H1 (cell line): Measurements from ENCODE around the gene ASIC1. TPM values are rescaled to one million over a fixed set of nuclear protein-coding genes. Genes with fewer than 3 reads are reported as not detected.

Experiments
- CTCF ChIA-PET: fragments of 300-600 bp; sonication (Branson Sonifier 250); formaldehyde crosslinking; loops from one replicate; lab custom pipeline; 2021; ENCODE audit not compliant: partially characterized antibody; lab: Charles Lee
- POLR2A ChIA-PET: fragments of 300-600 bp; sonication (Branson Sonifier 250); formaldehyde crosslinking; loops from one replicate; lab custom pipeline; 2021; ENCODE audit warnings: inconsistent platforms; ENCODE audit not compliant: partially characterized antibody; lab: Charles Lee
- DNase-seq, 2 experiments: peaks; one replicate each; pipeline versions ENCODE4 v3.0.0 to v3.0.0-alpha.2; 2010 to 2022; ENCODE audit warnings: low spot score in 2 of 2, low read depth in 1 of 2, mixed read lengths in 1 of 2
- FAIRE-seq: peaks from 2 replicates; lab custom pipeline; 2011; peaks lifted over from hg19 to GRCh38; lab: Jason Lieb, UNC
- H2AFZ ChIP-seq: 2 replicates; pipeline ENCODE4 v1.8.1; 2012; ENCODE audit warnings: low read length, inconsistent platforms
- H2AK5ac ChIP-seq: 2 replicates; pipeline ENCODE4 v1.6.1; 2013; ENCODE audit warnings: low read depth, low read length
- H2BK120ac ChIP-seq: replicated peaks from 2 replicates; pipeline ENCODE3; 2013; ENCODE audit warnings: low read depth, low read length, inconsistent platforms
- H2BK12ac ChIP-seq: 2 replicates; pipeline ENCODE4 v1.6.1; 2013; ENCODE audit warnings: low read depth, low read length
- H2BK15ac ChIP-seq: 2 replicates; pipeline ENCODE4 v1.6.1; 2013; ENCODE audit warnings: low read length
- H2BK20ac ChIP-seq: 2 replicates; pipeline ENCODE4 v1.6.1; 2013; ENCODE audit warnings: low read length
- H2BK5ac ChIP-seq: 2 replicates; pipeline ENCODE4 v1.6.1; 2013; ENCODE audit warnings: low read depth, low read length
- H3K14ac ChIP-seq: 2 replicates; pipeline ENCODE4 v1.6.1; 2013; ENCODE audit warnings: inconsistent platforms; ENCODE audit not compliant: insufficient read length
- H3K18ac ChIP-seq: 2 replicates; pipeline ENCODE4 v1.6.1; 2013; ENCODE audit warnings: low read length; ENCODE audit errors: extremely low read depth
- H3K23ac ChIP-seq: 2 replicates; pipeline ENCODE4 v1.6.1; 2013; ENCODE audit warnings: inconsistent platforms; ENCODE audit not compliant: insufficient read length
- H3K23me2 ChIP-seq: 2 replicates; pipeline ENCODE4 v1.6.1; 2013; ENCODE audit warnings: low read depth, low read length
- H3K27ac ChIP-seq: 2 replicates; pipeline ENCODE4 v1.6.1; 2011; ENCODE audit warnings: low read depth, low read length, inconsistent platforms
- H3K27me3 ChIP-seq, 4 experiments: replicated peaks in 1 of 4; 1 replicate in 1 of 4; 2 replicates in 3 of 4; pipeline versions ENCODE4 v1.6.1 to v1.8.1; 2011 to 2013; ENCODE audit warnings: low read length in 3 of 4, mild to moderate bottlenecking in 3 of 4, inconsistent platforms in 2 of 4, mixed read lengths in 2 of 4, moderate library complexity in 1 of 4; ENCODE audit not compliant: control insufficient read depth in 3 of 4, insufficient read depth in 3 of 4; ENCODE audit errors: extremely low read depth in 1 of 4
- H3K36me3 ChIP-seq, 4 experiments: 2 replicates each; pipeline versions ENCODE4 v1.6.1 to v1.8.1; 2011 to 2013; ENCODE audit warnings: mild to moderate bottlenecking in 4 of 4, low read length in 3 of 4, moderate library complexity in 2 of 4, control low read depth in 1 of 4, inconsistent platforms in 1 of 4; ENCODE audit not compliant: insufficient read depth in 4 of 4, control insufficient read depth in 2 of 4
- H3K4ac ChIP-seq: replicated peaks from 2 replicates; pipeline ENCODE3; 2013; ENCODE audit warnings: low read length, low read depth, mixed read lengths, inconsistent platforms; ENCODE audit not compliant: insufficient read length
- H3K4me1 ChIP-seq, 4 experiments: replicated peaks in 1 of 4; 1 replicate in 1 of 4; 2 replicates in 3 of 4; pipeline versions ENCODE4 v1.6.1 to v1.8.1; 2011 to 2013; ENCODE audit warnings: low read length in 3 of 4, inconsistent platforms in 2 of 4, mixed read lengths in 1 of 4; ENCODE audit not compliant: insufficient read depth in 4 of 4, control insufficient read depth in 3 of 4
- H3K4me2 ChIP-seq, 2 experiments: 2 replicates each; pipeline versions ENCODE4 v1.6.1 to v1.8.1; 2011 to 2013; ENCODE audit warnings: low read depth in 2 of 2, low read length in 2 of 2, control low read depth in 1 of 2, inconsistent platforms in 1 of 2, mild to moderate bottlenecking in 1 of 2; ENCODE audit not compliant: insufficient read depth in 1 of 2
- H3K4me3 ChIP-seq, 4 experiments: fragments of 200-600, 300-600 bp in 1 of 4; sonication (generic), shearing (Covaris generic), sonication (Bioruptor Twin) in 1 of 4; 2 replicates each; pipeline versions ENCODE4 v1.5.1 to v1.8.1; 2011 to 2016; ENCODE audit warnings: low read length in 4 of 4, low read depth in 3 of 4, control low read depth in 2 of 4, inconsistent platforms in 2 of 4, mild to moderate bottlenecking in 2 of 4, mixed read lengths in 1 of 4, moderate library complexity in 1 of 4; ENCODE audit not compliant: insufficient read depth in 2 of 4; ENCODE audit errors: extremely low read depth in 1 of 4
- H3K56ac ChIP-seq: replicated peaks from 2 replicates; pipeline ENCODE3; 2013; ENCODE audit warnings: low read depth, mild to moderate bottlenecking, mixed read lengths, low read length, inconsistent platforms; ENCODE audit not compliant: insufficient read length
- H3K79me1 ChIP-seq: 2 replicates; pipeline ENCODE4 v1.6.1; 2013; ENCODE audit warnings: low read depth, low read length, control low read depth
- H3K79me2 ChIP-seq, 2 experiments: 2 replicates each; pipeline versions ENCODE4 v1.6.1 to v1.8.1; 2012 to 2013; ENCODE audit warnings: low read length in 2 of 2, mild to moderate bottlenecking in 2 of 2, inconsistent platforms in 1 of 2; ENCODE audit not compliant: insufficient read depth in 2 of 2, control insufficient read depth in 1 of 2
- H3K9ac ChIP-seq, 4 experiments: replicated peaks in 1 of 4; 1 replicate in 1 of 4; 2 replicates in 3 of 4; pipeline versions ENCODE4 v1.6.1 to v1.8.1; 2011 to 2013; ENCODE audit warnings: low read depth in 3 of 4, low read length in 3 of 4, control low read depth in 2 of 4, mild to moderate bottlenecking in 2 of 4, moderate library complexity in 2 of 4, inconsistent platforms in 1 of 4; ENCODE audit errors: extremely low read depth in 1 of 4
- H3K9me3 ChIP-seq, 2 experiments: 2 replicates each; pipeline versions ENCODE4 v1.6.1 to v1.8.1; 2012 to 2013; ENCODE audit warnings: mild to moderate bottlenecking in 2 of 2, moderate library complexity in 2 of 2, control low read depth in 1 of 2, inconsistent platforms in 1 of 2, low read depth in 1 of 2, low read length in 1 of 2, mixed read lengths in 1 of 2; ENCODE audit not compliant: insufficient read depth in 2 of 2
- H4K20me1 ChIP-seq, 2 experiments: replicated peaks in 1 of 2; 2 replicates each; pipeline versions ENCODE3 to v1.8.1; 2011 to 2013; ENCODE audit warnings: inconsistent platforms in 2 of 2, low read length in 2 of 2, mild to moderate bottlenecking in 1 of 2; ENCODE audit not compliant: insufficient read depth in 2 of 2, control insufficient read depth in 1 of 2
- H4K5ac ChIP-seq: 2 replicates; pipeline ENCODE4 v1.6.1; 2013; ENCODE audit warnings: low read length, low read depth, mixed read lengths, inconsistent platforms; ENCODE audit not compliant: insufficient read length
- H4K8ac ChIP-seq: 2 replicates; pipeline ENCODE4 v1.8.0; 2013; ENCODE audit warnings: mild to moderate bottlenecking, moderate library complexity, low read length, inconsistent platforms; ENCODE audit not compliant: insufficient read depth; ENCODE audit errors: extremely low read depth
- H4K91ac ChIP-seq: replicated peaks from 2 replicates; pipeline ENCODE3; 2013; ENCODE audit warnings: low read length, mixed read lengths, inconsistent platforms; ENCODE audit not compliant: insufficient read length
- ATF2 ChIP-seq: IDR thresholded peaks from 2 replicates; pipeline ENCODE4 v1.6.1; 2012; ENCODE audit warnings: low read length, inconsistent platforms
- CBX8 ChIP-seq: fragments of 300-800, 300-1000 bp; sonication (generic); IDR thresholded peaks from 2 replicates; pipeline ENCODE4 v1.7.1; 2016; ENCODE audit warnings: low read depth, low read length, borderline replicate concordance
- CEBPB ChIP-seq: IDR thresholded peaks from 2 replicates; pipeline ENCODE4 v1.6.1; 2012; ENCODE audit warnings: low read depth, low read length
- CHD2 ChIP-seq: IDR thresholded peaks from 2 replicates; pipeline ENCODE4 v1.6.1; 2012; ENCODE audit warnings: low read length, improper control_type of control experiment
- CTBP2 ChIP-seq: IDR thresholded peaks from 2 replicates; pipeline ENCODE4 v1.7.0; 2011; ENCODE audit warnings: borderline replicate concordance, mild to moderate bottlenecking, moderate library complexity, mixed read lengths, low read length; ENCODE audit not compliant: insufficient read depth, insufficient read length
- EGR1 ChIP-seq: IDR thresholded peaks from 2 replicates; pipeline ENCODE4 v1.6.1; 2011; ENCODE audit warnings: low read depth, low read length, borderline replicate concordance
- GABPA ChIP-seq: IDR thresholded peaks from 2 replicates; pipeline ENCODE4 v1.6.1; 2011; ENCODE audit warnings: mild to moderate bottlenecking, low read length, moderate library complexity, borderline replicate concordance; ENCODE audit not compliant: insufficient read depth
- RBBP5 ChIP-seq: IDR thresholded peaks from 2 replicates; pipeline ENCODE4 v1.7.1; 2012; ENCODE audit warnings: low read depth, mild to moderate bottlenecking, inconsistent platforms, low read length, moderate library complexity, borderline replicate concordance
- WGBS, 2 experiments: shearing (Covaris generic) in 1 of 2; methylation state at CpG; one replicate each; pipeline versions ENCODE4 v1.1.6 to v1.1.7; 2013 to 2015; ENCODE audit warnings: low lambda C conversion rate in 2 of 2, mixed read lengths in 2 of 2, inconsistent platforms in 1 of 2, low coverage in 1 of 2, missing lambda C conversion rate in 1 of 2; ENCODE audit not compliant: insufficient replicate concordance in 2 of 2, insufficient coverage in 1 of 2, insufficient read length in 1 of 2; ENCODE audit errors: extremely low coverage in 1 of 2, missing lambda C conversion rate in 1 of 2; 5-methylcytosine and 5-hydroxymethylcytosine counted together
- polyA plus RNA-seq, 7 experiments: library from polyadenylated mRNA; depleted of rRNA in 3 of 7; stranded (reverse) in 5 of 7; unstranded in 2 of 7; fragments of >200 nt in 5 of 7; fragments of 200-250 nt in 2 of 7; gene quantifications; 1 replicate in 5 of 7; 2 replicates in 1 of 7; 4 replicates in 1 of 7; pipeline versions ENCODE4 v1.2.1 to v1.2.3, GENCODE V29; 2011 to 2013; ENCODE audit warnings: missing spikeins in 2 of 7, mixed read lengths in 2 of 7
- total RNA-seq: library from RNA; stranded (reverse); fragmentation: NEBNext Ultra II Directional; extraction: Animal tissue kit (Norgen Biotek cat#: 25700); gene quantifications from 2 replicates; pipeline ENCODE4 v1.2.1, GENCODE V29; 2021

ASIC1 gene
- total and polyA plus RNA-seq, 2 of the 8 experiments (the other 6 are each of a cell fraction or from before 2014, with no cell fraction given): 2.4 to 4.4 TPM

GRCh38 chr12:50084775-50085614 is 27.6 kb downstream of the ASIC1 start, which contains the start of gene SMARCD1:
Gene SMARCD1 (plus strand): TSS chr12:50085342. CDS start chr12:50085370, 28 bp downstream.
- peak; percentile 93 to 94 for DNase-seq
- TF ChIP-seq GABPA (no peak), CHD2 (no peak), ATF2 (0 out of 2 replicates have a peak, but pooled peaks have one; percentile 17), RBBP5 (0 out of 2 replicates have a peak, but pooled peaks have one; percentile 86), CBX8 (no peak), CTBP2 (no peak), CEBPB (no peak), EGR1 (peak; percentile 89)

More at GRCh38 chr12:50084775-50085614, 27.6 kb downstream of the ASIC1 start, which contains the start of gene SMARCD1:
- FAIRE-seq: no peak
- peaks cover 0 to 8% (median 5%) of the 10 kb centered on the region in 4 experiments; a peak in 3 of 7 replicates for H3K4me1 ChIP-seq
- H3K27me3 ChIP-seq: peaks cover 0 to 15% (median 8%) of the 10 kb centered on the region in 4 experiments; a peak in 4 of 7 replicates
- peak within 1 kb of the TSS; percentile 68; the same call in 1 of the 2 replicates for H3K27ac ChIP-seq
- H2AK5ac ChIP-seq: no peak within 1 kb of the TSS; the same call in 1 of the 2 replicates
- peak within 1 kb of the TSS; percentile 37; the same call in 1 of the 2 replicates for H2BK15ac ChIP-seq
- H2BK12ac ChIP-seq: no peak within 1 kb of the TSS
- no peak within 1 kb of the TSS for H3K23ac ChIP-seq
- no peaks in the 10 kb centered on the region for H3K9me3 ChIP-seq
- H3K18ac ChIP-seq: peak within 1 kb of the TSS; percentile 78; the same call in 1 of the 2 replicates
- H3K4me3 ChIP-seq: peak within 1 kb of the TSS; percentile 42 to 88 (median 77)
- peak within 1 kb of the TSS; percentile 79 for H4K5ac ChIP-seq
- 0 out of 2 replicates have a peak within 1 kb of the TSS, but pooled peaks have one; percentile 56 for H2BK20ac ChIP-seq
- H3K4me2 ChIP-seq: peak within 1 kb of the TSS; percentile 92 to 95
- H3K36me3 ChIP-seq: peaks cover 24 to 36% (median 35%) of the 10 kb centered on the region in 4 experiments
- CTCF ChIA-PET: interaction anchor here (0.6 to 27.3 kb wide), 34 partner anchors 9 to 742 kb away, joined by 3 to 625 read pairs (median 3); partner anchors contain the start of genes AQP5, ASIC1, CERS5 and COX14
- peak within 1 kb of the TSS; percentile 8 for H3K4ac ChIP-seq
- no peaks in the 10 kb centered on the region; the same call in 1 of the 2 replicates for H3K79me1 ChIP-seq
- peaks cover 5 to 13% of the 10 kb centered on the region in 2 experiments for H4K20me1 ChIP-seq
- peak within 1 kb of the TSS; percentile 68 to 82 (median 74) for H3K9ac ChIP-seq
- peaks cover 9% of the 10 kb centered on the region for H3K23me2 ChIP-seq
- POLR2A ChIA-PET: interaction anchor here (0.6 to 25.0 kb wide), 25 partner anchors 9 to 997 kb away, joined by 3 to 457 read pairs (median 4); partner anchors contain the start of genes BCDIN3D, CERS5, COX14 and GPD1
- peak within 1 kb of the TSS; percentile 99 for H4K8ac ChIP-seq
- H3K56ac ChIP-seq: peak within 1 kb of the TSS; percentile 33
- H3K79me2 ChIP-seq: peaks cover 0 to 22% of the 10 kb centered on the region in 2 experiments; a peak in 3 of 4 replicates
- peak within 1 kb of the TSS; percentile 90 for H2BK5ac ChIP-seq
- peak within 1 kb of the TSS; percentile 58 for H2BK120ac ChIP-seq
- no peak within 1 kb of the TSS for H4K91ac ChIP-seq
- peak within 1 kb of the TSS; percentile 47; the same call in 1 of the 2 replicates for H2AFZ ChIP-seq
- H3K14ac ChIP-seq: no peak within 1 kb of the TSS
- 4% methylated on average over 24 of the region's 69 CpGs; no CpG with 5 or more reads in 1 of the 2 experiments for WGBS, 2 experiments
